AG04449 (cell line): ENCODE results near the gene PAX6.

Source experiments
- CTCF ChIA-PET: fragments of 350-600 bp; formaldehyde crosslinking; extraction: SDS; loops from one replicate; lab custom pipeline; 2021; ENCODE audit warnings: antibody characterized with exemption; lab: Yijun Ruan, JAX
- POLR2A ChIA-PET: fragments of 400-600, 350-600 bp; formaldehyde crosslinking; extraction: SDS; loops from one replicate; lab custom pipeline; 2020; ENCODE audit warnings: antibody characterized with exemption, inconsistent platforms; lab: Yijun Ruan, JAX
- DNase-seq: peaks from one replicate; pipeline ENCODE4 v3.0.0-alpha.2; 2010; ENCODE audit warnings: low read depth, low spot score
- H3K4me3 ChIP-seq: 2 replicates; pipeline ENCODE4 v1.5.1; 2011; ENCODE audit warnings: low read depth, mild to moderate bottlenecking, control low read depth, low read length
- TF ChIP-seq, protein P1 (sequence below): IDR thresholded peaks from one replicate; pipeline ENCODE4 v1.5.1; 2011; ENCODE audit warnings: mild to moderate bottlenecking, moderate library complexity, low read length, control low read depth, inconsistent platforms; ENCODE audit not compliant: insufficient read depth; ENCODE audit errors: missing control alignments

PAX6 gene

DNA sequence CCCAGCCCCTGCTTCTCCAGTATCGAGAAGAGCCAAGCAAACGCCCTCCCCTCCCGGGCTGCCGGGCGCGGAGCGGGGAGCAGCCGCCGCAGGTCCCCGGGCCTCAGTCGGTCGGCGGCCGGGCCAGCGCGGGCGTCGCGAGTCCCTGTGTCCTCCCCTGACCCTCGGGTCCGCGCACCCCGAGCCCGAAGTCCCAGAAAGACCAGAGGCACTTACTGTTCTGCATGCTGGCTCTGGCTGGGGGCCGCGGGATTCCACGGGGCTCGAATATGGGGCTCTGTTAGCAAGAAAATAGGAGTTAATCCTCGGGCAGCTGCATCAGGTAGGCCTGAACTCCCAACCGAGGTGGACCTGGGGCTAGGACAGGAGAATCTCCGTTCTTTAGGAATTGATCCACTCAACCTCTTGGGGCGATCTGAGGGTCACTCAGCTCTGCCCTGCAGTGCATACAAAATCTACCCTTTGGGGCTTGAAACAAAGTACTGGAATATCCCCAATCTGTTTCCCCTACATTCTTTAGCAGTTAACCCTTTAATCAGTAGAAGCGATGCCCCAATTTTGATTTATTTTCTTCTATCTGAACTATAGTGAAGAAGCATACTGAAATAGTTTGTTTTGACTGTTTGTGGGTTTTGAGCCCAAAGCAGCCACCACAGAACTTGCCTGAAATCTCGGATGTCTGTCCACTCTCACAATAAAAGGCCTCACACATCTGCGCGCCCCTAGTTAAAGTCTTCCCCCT, 4.8 kb downstream of the PAX6 start:
- ChIA-PET CTCF (interaction anchor here (1.1 to 1.7 kb wide), 2 partner anchors 165 to 367 kb away, joined by 3 to 4 read pairs; no protein-coding TSS in a partner anchor), POLR2A (no interaction called here)
- DNase-seq = no peak
- TF ChIP-seq, protein P1, sequence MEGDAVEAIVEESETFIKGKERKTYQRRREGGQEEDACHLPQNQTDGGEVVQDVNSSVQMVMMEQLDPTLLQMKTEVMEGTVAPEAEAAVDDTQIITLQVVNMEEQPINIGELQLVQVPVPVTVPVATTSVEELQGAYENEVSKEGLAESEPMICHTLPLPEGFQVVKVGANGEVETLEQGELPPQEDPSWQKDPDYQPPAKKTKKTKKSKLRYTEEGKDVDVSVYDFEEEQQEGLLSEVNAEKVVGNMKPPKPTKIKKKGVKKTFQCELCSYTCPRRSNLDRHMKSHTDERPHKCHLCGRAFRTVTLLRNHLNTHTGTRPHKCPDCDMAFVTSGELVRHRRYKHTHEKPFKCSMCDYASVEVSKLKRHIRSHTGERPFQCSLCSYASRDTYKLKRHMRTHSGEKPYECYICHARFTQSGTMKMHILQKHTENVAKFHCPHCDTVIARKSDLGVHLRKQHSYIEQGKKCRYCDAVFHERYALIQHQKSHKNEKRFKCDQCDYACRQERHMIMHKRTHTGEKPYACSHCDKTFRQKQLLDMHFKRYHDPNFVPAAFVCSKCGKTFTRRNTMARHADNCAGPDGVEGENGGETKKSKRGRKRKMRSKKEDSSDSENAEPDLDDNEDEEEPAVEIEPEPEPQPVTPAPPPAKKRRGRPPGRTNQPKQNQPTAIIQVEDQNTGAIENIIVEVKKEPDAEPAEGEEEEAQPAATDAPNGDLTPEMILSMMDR = no peak
- no peak overlapping the region for H3K4me3 ChIP-seq

DNA sequence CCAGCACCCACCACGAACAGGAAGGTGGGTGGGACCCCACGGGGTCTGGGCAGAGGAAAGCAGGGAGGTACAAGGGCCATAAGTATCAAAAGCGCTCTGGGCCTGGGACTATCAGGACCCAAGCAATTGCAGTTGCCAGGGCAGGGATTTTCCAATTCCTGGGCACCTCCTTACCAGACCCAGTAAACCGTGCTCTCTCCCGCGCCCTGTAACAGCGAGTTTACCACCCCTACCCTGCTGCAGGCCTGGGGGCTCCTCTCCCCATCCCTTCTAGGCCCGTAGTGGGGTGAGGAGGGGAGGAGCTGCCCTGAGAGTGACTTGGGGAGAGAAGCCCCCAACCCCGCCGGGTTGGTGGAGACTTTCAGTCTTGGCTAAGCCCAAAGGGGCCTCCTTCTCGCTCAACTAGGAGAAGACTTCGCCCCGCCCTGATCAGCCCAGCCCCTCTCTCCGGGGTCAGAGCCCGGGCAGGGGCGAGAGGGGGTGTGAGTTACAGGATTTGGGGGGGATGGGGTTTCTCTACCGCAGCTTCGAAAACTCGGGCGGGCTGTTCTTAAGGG, 5.4 kb downstream of the PAX6 start:
- POLR2A ChIA-PET = no interaction called here
- no peak overlapping the region for H3K4me3 ChIP-seq
- CTCF ChIA-PET = interaction anchor here (1.7 kb wide), 1 partner anchor 368 kb away, joined by 4 read pairs; no protein-coding TSS in a partner anchor
- TF ChIP-seq, protein P1 = no peak
- DNase-seq = no peak

DNA sequence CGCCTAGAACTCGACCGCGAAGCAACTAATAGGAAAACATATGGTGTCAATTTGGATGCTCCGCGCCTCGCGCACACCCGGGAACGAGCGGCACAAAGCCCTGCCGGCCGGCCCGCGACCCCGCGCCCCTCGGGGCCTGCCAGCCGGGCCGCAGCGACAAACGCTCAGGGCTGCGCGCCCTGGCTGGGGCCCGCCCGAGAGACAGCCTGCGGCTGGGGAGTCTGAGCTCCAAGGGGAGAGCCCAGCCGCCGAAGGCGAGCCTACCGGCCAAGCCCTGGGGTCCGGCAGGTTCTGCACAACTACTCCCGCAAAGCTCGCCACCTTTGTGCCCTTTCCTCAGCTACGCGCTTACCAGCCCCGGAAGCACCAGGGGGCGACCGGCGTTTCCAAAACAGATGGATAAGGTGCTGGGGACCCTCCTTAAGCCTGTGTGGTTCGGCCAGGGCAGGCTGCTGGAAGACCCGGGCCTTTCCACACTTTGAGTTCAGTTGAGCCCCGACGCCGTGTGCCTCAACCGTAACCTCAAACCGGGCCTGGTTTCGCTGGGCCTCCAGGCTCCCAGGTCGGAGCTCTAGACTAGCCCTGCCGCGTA, 6.0 kb downstream of the PAX6 start:
- TF ChIP-seq, protein P1 = no peak
- DNase-seq = no peak
- POLR2A ChIA-PET = no interaction called here
- CTCF ChIA-PET = interaction anchor here (1.7 kb wide), 1 partner anchor 369 kb away, joined by 4 read pairs; no protein-coding TSS in a partner anchor
- no peak overlapping the region for H3K4me3 ChIP-seq

DNA sequence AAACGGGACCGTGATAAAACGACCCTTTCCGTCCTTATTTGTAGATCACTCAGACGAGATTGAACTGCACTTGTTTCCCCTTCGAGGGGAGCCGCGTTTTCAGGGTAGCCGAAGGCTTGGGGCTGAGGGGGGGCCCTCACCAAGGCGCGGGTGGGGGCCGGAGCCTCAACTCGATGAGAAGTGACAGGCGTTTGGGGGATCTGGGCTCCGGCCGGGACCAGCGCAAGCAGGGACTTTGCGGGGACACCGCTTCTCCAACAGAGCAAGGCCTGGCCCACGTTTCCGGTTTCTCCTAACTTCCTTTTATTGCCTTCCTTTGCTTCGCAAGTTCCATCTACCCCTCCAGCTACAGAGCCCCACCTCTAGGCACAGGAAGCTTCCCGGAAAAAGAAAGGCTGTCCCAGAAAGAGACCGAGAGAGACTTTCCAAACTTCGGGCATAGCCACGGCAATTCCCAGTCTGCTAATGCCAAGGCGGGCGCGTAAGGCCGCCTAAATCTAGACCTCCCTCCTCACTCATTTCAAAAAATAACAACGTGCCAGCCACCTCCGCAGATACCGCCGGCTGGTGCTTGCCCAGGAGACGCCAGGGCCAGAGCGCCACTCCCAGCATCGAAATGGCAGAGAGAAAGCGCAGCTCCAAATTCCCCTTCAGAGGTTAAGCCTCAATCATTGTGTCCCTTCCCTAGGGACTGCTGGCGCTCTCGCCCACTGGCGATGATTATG, 6.6 kb downstream of the PAX6 start:
- TF ChIP-seq, protein P1 = no peak
- ChIA-PET CTCF (interaction anchor here (1.7 kb wide), 1 partner anchor 369 kb away, joined by 4 read pairs; no protein-coding TSS in a partner anchor), POLR2A (no interaction called here)
- H3K4me3 ChIP-seq = no peak overlapping the region
- DNase-seq = no peak

DNA sequence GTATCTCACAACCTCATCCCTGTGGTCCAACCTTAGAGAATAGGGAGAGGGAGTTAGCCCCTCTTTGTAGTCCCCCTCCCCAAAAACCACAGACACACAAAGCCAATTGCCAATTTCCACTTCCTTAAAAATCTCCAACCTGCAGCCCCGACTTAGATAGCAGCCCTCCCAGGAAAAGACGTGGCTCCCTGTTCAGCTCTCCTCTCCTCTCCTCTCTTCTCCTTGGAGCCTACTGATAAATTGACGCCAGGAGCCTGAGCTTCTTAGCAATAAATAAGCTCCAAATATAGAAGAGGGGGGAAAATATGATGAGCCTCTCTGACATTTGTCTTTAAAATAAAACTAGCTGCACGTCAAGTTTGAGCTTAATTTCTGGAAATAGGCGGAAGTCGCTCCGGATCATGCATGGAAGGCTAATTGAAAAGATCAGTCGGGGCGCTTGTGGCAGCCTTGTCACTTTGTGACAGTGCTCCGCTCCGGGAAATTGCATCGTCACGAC, 7.3 kb downstream of the PAX6 start:
- no peak overlapping the region for H3K4me3 ChIP-seq
- TF ChIP-seq, protein P1 = no peak
- ChIA-PET POLR2A (no interaction called here), CTCF (no interaction called here)
- no peak for DNase-seq
